Neural cell (in vitro differentiated cells): Measurements from ENCODE around the gene PSMD13.

ENCODE experiments used
- POLR2AphosphoS5 ChIP-seq: IDR thresholded peaks from 2 replicates; pipeline ENCODE4 v1.6.1; 2012
- TF ChIP-seq, protein P1 (sequence below): fragments of 450-650 bp; IDR thresholded peaks from 2 replicates; pipeline ENCODE4 v1.5.1; 2014; ENCODE audit warnings: antibody characterized with exemption, mild to moderate bottlenecking, moderate library complexity; ENCODE audit not compliant: poor library complexity, severe bottlenecking

GRCh38 chr11:210122-210802 is 26.5 kb upstream of the PSMD13 start:
- TF ChIP-seq, protein P1, sequence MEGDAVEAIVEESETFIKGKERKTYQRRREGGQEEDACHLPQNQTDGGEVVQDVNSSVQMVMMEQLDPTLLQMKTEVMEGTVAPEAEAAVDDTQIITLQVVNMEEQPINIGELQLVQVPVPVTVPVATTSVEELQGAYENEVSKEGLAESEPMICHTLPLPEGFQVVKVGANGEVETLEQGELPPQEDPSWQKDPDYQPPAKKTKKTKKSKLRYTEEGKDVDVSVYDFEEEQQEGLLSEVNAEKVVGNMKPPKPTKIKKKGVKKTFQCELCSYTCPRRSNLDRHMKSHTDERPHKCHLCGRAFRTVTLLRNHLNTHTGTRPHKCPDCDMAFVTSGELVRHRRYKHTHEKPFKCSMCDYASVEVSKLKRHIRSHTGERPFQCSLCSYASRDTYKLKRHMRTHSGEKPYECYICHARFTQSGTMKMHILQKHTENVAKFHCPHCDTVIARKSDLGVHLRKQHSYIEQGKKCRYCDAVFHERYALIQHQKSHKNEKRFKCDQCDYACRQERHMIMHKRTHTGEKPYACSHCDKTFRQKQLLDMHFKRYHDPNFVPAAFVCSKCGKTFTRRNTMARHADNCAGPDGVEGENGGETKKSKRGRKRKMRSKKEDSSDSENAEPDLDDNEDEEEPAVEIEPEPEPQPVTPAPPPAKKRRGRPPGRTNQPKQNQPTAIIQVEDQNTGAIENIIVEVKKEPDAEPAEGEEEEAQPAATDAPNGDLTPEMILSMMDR = no peak
- TF ChIP-seq POLR2AphosphoS5 = no peak
